Stimulated activated CD8-positive, alpha-beta memory T cell treated with anti-CD3 and anti-CD28 coated beads, Interleukin-7, amount 100 ng/mL, for 48 hours (primary cell): ENCODE measurements around the gene ADAMTS20.
"Not testable (repeated sequence)": the region's sequence is repeated elsewhere in the genome, so short reads cannot be mapped to it uniquely, and the experiment has no call there.

Experiments
- DNase-seq, 2 donors: peaks; one replicate each; pipeline ENCODE4 v3.0.0-alpha.2; 2020; ENCODE audit warnings: low read depth in 1 of 2; ENCODE audit errors: extremely low read depth in 1 of 2

ADAMTS20 gene

GRCh38 chr12:43551971-43552559 lies at the start of gene ADAMTS20:
Gene ADAMTS20 (minus strand): TSS chr12:43552203. CDS start chr12:43551921, 282 bp downstream.
- no peak for DNase-seq

GRCh38 chr12:43599708-43600107 lies 47.7 kb upstream of the ADAMTS20 start:
- DNase-seq = no peak

- no peak for DNase-seq
Measured at GRCh38 chr12:43599066-43599465, 47.1 kb upstream of the ADAMTS20 start.

GRCh38 chr12:43590307-43590706 lies 38.3 kb upstream of the ADAMTS20 start:
- DNase-seq = no peak

GRCh38 chr12:43586646-43587245 lies 34.7 kb upstream of the ADAMTS20 start:
- no peak for DNase-seq

GRCh38 chr12:43585676-43586075 lies 33.7 kb upstream of the ADAMTS20 start:
- no peak for DNase-seq

- no peak for DNase-seq
Measured at GRCh38 chr12:43580601-43581000, 28.6 kb upstream of the ADAMTS20 start.

GRCh38 chr12:43579206-43579605 lies 27.2 kb upstream of the ADAMTS20 start:
- no peak for DNase-seq

GRCh38 chr12:43578782-43579181 lies 26.8 kb upstream of the ADAMTS20 start:
- no peak for DNase-seq

GRCh38 chr12:43577381-43577780 lies 25.4 kb upstream of the ADAMTS20 start:
- no peak for DNase-seq

GRCh38 chr12:43576162-43576561 lies 24.2 kb upstream of the ADAMTS20 start:
- no peak for DNase-seq

GRCh38 chr12:43571885-43572284 lies 19.9 kb upstream of the ADAMTS20 start:
- no peak for DNase-seq

GRCh38 chr12:43556057-43556456 lies 4.1 kb upstream of the ADAMTS20 start:
- no peak for DNase-seq

GRCh38 chr12:43551279-43551970 lies 578 bp downstream of the ADAMTS20 start:
- DNase-seq = no peak

- DNase-seq = no peak
Measured at GRCh38 chr12:43550831-43551271, 1.2 kb downstream of the ADAMTS20 start.

GRCh38 chr12:43544703-43545102 lies 7.3 kb downstream of the ADAMTS20 start:
- no peak for DNase-seq

- DNase-seq = no peak
Measured at GRCh38 chr12:43540470-43540869, 11.5 kb downstream of the ADAMTS20 start.

GRCh38 chr12:43537675-43538074 lies 14.3 kb downstream of the ADAMTS20 start:
- not testable (repeated sequence) for DNase-seq

GRCh38 chr12:43516045-43516444 lies 36.0 kb downstream of the ADAMTS20 start:
- no peak for DNase-seq

GRCh38 chr12:43501703-43502102 lies 50.3 kb downstream of the ADAMTS20 start:
- no peak for DNase-seq

GRCh38 chr12:43493261-43493797 lies 58.7 kb downstream of the ADAMTS20 start:
- DNase-seq = no peak
